ENCODE data around the gene STX10. TPM values are rescaled to one million over a fixed set of nuclear protein-coding genes. Genes with fewer than 3 reads are reported as not detected.

The STX10 gene
- total RNA-seq, 1 donor from 2014 or later: 36.5 TPM

DNA sequence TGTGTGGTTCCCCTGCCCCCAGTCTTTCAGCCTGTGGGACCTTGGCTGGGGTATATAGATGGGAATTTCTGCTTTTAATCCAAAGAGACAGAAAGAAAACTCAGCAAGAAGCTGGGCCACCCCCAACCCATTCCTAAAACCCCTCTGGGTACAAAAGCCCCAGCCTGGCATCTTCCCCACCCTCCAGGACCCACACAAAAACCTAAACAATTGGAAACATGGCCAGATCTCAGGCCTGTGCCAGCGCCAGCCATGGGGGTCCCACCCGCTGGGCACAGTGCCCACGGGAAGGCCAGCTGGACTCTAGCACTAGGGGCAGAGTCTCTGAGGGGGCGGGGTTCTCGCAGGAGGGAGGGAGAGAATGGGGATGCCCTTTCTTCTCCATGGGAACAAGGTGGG, 56.1 kb downstream of the STX10 start:
- H3K9me3 Mint-ChIP-seq: no peaks in the 10 kb centered on the region
- H3K36me3 ChIP-seq: no peaks in the 10 kb centered on the region
- H3K27ac ChIP-seq: no peak overlapping the region
- no peaks in the 10 kb centered on the region for H3K9me3 ChIP-seq (ENCODE audit: low read depth)
- no peak for DNase-seq (ENCODE audit: low spot score)
- peaks cover 37% of the 10 kb centered on the region for H3K4me1 Mint-ChIP-seq
- peak overlapping the region; percentile 75 for H3K4me2 ChIP-seq
- peaks cover 27% of the 10 kb centered on the region for H4K20me1 ChIP-seq (ENCODE audit: low read depth)
- no peak overlapping the region for H2AFZ ChIP-seq (replicated peaks)
- H3K27ac Mint-ChIP-seq: no peak overlapping the region
- H3K4me3 ChIP-seq: no peak overlapping the region
- H3F3A ChIP-seq (ENCODE audit: low read depth): peaks cover 44% of the 10 kb centered on the region
- no peak overlapping the region for H3K9ac ChIP-seq
- H3K27me3 Mint-ChIP-seq (ENCODE audit: insufficient read depth, low read depth): peaks cover 54% of the 10 kb centered on the region
- H3K27me3 ChIP-seq: peaks cover 93% of the 10 kb centered on the region
- no peaks in the 10 kb centered on the region for H3K36me3 Mint-ChIP-seq
- H3K79me2 ChIP-seq (ENCODE audit: low read depth): no peaks in the 10 kb centered on the region
- H3K4me3 Mint-ChIP-seq: peak overlapping the region; percentile 58
- H3K4me1 ChIP-seq: peaks cover 37% of the 10 kb centered on the region
- TF ChIP-seq EZH2phosphoT487 (IDR thresholded peaks at IDR 0.05) (no peak), EZH2 (IDR thresholded peaks at IDR 0.05) (no peak)

Other genes with a start within 250 kb of the STX10 start
- 1.8 and 6.4 TPM in 2 replicates for gene SYCE2, start 231.1 kb downstream of the STX10 start, total RNA-seq (ENCODE audit: low replicate concordance)
- 21.4 and 51.6 TPM in 2 replicates for gene FARSA, start 216.7 kb downstream of the STX10 start, total RNA-seq (ENCODE audit: low replicate concordance)
- gene CALR, start 211.8 kb downstream of the STX10 start, total RNA-seq (ENCODE audit: low replicate concordance): 437 and 569 TPM in 2 replicates
- 37.7 and 54.9 TPM in 2 replicates for gene RAD23A, start 204.5 kb downstream of the STX10 start, total RNA-seq (ENCODE audit: low replicate concordance)
- 17.1 and 42.2 TPM in 2 replicates for gene GADD45GIP1, start 193.2 kb downstream of the STX10 start, total RNA-seq (ENCODE audit: low replicate concordance)
- gene DAND5, start 180.8 kb downstream of the STX10 start, total RNA-seq (ENCODE audit: low replicate concordance): 0.06 and 0.07 TPM in 2 replicates
- 0.06 TPM in 2 replicates for gene NFIX, start 154.9 kb downstream of the STX10 start, total RNA-seq (ENCODE audit: low replicate concordance)
- gene LYL1, start 47.5 kb downstream of the STX10 start, total RNA-seq (ENCODE audit: low replicate concordance): 0.88 and 2.2 TPM in 2 replicates
- gene TRMT1, start 33.6 kb downstream of the STX10 start, total RNA-seq (ENCODE audit: low replicate concordance): 30.2 and 49.0 TPM in 2 replicates
- 34.7 and 108 TPM in 2 replicates for gene NACC1, start 32.1 kb downstream of the STX10 start, total RNA-seq (ENCODE audit: low replicate concordance)
- gene IER2, start within 50 bp of the STX10 start, total RNA-seq (ENCODE audit: low replicate concordance): 13.7 and 55.4 TPM in 2 replicates